HG03439 (cell line): Measurements from ENCODE around the gene MPHOSPH8.
"Not testable (repeated sequence)": the region's sequence is repeated elsewhere in the genome, so short reads cannot be mapped to it uniquely, and the experiment has no call there.

ENCODE experiments used
- ATAC-seq: cut with Tn5 transposase; IDR thresholded peaks from one replicate; pipeline ENCODE4 v1.9.1; 2021; ENCODE audit warnings: mild to moderate bottlenecking, moderate library complexity; ENCODE audit not compliant: unreplicated experiment

Gene MPHOSPH8

GRCh38 chr13:19632915-19633478 is 462 bp upstream of the MPHOSPH8 start:
- no peak for ATAC-seq

DNA sequence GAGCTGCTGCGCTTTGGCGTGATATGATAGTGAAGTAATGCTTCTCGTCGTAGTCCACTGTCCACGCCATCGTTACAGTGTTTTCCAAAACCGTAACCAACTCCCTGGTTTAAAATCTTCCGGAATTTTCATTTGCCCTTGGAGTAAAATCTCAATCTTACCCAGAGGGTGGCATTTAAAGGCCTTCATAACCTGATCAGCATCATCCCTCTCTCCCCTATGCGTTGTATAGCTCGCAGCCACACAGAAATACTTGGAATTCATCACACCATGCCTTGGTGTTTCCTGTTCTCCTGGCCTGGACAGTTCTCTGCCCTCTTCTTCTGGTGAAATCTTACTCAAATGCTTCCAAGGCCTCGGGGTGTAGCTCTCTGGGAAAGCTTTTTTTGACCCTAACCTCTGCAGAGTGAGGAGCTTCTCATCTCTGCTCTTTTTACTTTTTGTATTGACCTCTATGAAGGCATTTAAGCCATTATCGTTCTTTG is 839 bp downstream of the MPHOSPH8 start:
- ATAC-seq, result peak; percentile 2

- ATAC-seq, result not testable (repeated sequence)
Observed at GRCh38 chr13:19635926-19636325, 2.5 kb downstream of the MPHOSPH8 start.

- no peak for ATAC-seq
Observed at GRCh38 chr13:19643652-19644051, 10.2 kb downstream of the MPHOSPH8 start.

GRCh38 chr13:19645000-19645399 is 11.5 kb downstream of the MPHOSPH8 start:
- no peak for ATAC-seq

GRCh38 chr13:19646063-19646462 is 12.6 kb downstream of the MPHOSPH8 start:
- no peak for ATAC-seq

DNA sequence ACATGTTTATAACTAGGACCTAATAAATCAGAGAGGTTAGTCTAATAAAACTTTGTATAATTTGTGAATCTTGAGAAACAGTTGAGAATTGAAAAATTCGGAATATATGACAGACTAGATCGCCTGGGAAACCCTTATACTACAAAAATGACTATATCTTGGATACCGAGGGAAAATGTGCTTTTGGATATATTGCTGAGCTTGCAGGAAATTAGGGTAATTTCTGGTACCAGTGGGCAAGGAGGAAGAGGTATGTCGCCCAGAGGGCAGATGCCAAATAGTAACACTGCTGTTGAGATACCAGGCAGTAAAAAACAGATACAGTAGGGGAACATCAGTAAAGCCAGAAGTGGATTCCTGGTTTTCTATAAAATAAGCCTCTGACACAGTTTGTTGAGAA is 17.3 kb downstream of the MPHOSPH8 start:
- ATAC-seq, result no peak

- no peak for ATAC-seq
Observed at GRCh38 chr13:19657872-19658591, 24.6 kb downstream of the MPHOSPH8 start.

GRCh38 chr13:19658831-19659230 is 25.4 kb downstream of the MPHOSPH8 start:
- ATAC-seq, result no peak

GRCh38 chr13:19661126-19661525 is 27.7 kb downstream of the MPHOSPH8 start:
- no peak for ATAC-seq

- ATAC-seq, result no peak
Observed at GRCh38 chr13:19661561-19661960, 28.1 kb downstream of the MPHOSPH8 start.

DNA sequence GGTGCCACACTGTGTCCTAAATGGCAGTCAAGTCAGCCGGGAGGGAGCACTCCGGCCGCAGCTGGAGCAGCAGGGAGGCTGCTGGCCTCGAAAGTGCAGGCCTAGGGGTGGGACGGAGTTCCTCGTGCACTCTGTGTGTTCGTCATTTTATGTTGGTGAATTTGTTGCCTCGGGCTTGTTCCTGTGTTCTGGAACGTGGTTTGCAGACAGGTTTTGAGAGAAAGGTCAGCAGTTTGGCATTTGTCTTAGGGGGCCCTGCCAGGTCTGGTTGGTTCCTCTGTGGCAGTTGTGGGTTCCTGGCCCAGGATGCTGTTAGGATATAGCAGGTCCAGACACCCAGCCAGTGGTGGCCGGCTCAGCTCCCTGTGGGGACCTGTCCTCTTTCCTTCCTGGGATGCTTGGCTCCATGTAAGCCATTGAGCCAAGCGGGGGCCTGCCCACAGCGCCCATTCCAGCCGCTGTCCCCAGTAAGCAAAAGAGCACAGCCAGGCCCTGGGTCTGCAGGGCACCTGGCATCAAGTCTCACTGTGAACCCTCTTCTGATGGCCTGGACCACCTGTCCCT is 30.0 kb downstream of the MPHOSPH8 start:
- ATAC-seq, result no peak

- ATAC-seq, result no peak
Observed at GRCh38 chr13:19664481-19665230, 31.2 kb downstream of the MPHOSPH8 start.

GRCh38 chr13:19665427-19665859 is 32.0 kb downstream of the MPHOSPH8 start:
- no peak for ATAC-seq

DNA sequence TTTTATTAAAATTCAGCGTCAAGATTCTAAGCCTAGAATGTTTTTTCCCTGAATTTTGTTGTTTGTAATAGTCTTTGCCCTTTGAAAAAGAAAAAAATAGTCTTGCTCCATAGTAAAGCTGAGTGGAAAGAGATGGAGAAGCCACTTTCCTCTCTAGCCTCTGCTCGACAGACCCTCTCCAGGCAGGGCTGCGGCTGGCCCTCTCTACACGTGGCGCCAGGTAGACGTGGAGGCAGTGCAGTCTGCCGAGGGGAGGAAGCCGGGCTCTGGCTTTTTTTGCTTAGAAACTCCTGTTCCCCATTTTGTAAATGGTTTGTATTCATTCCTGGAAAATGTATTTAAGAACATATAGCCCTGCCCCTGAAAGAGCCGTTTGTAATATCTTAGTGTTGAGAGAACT is 35.3 kb downstream of the MPHOSPH8 start:
- ATAC-seq, result no peak

DNA sequence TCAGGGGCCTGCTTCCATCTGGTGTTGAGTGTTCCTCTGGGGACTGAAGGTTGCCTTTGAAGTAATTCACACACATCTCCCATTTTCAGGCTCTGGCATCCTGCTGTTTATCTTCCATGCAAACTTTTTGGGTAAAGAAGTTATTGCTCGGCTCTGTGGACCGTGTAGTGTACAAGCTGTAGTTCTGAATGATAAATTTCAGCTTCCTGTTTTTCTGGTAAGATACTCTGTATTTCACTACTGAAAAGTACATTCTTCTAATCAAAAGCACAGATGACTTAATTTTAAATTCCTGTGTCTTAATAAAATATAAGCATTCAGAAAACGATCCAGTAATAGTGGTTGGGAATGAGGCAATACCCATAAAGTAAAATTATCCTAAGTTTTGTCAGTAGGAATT is 36.7 kb downstream of the MPHOSPH8 start:
- no peak for ATAC-seq

GRCh38 chr13:19672990-19673389 is 39.5 kb downstream of the MPHOSPH8 start:
- ATAC-seq, result no peak

DNA sequence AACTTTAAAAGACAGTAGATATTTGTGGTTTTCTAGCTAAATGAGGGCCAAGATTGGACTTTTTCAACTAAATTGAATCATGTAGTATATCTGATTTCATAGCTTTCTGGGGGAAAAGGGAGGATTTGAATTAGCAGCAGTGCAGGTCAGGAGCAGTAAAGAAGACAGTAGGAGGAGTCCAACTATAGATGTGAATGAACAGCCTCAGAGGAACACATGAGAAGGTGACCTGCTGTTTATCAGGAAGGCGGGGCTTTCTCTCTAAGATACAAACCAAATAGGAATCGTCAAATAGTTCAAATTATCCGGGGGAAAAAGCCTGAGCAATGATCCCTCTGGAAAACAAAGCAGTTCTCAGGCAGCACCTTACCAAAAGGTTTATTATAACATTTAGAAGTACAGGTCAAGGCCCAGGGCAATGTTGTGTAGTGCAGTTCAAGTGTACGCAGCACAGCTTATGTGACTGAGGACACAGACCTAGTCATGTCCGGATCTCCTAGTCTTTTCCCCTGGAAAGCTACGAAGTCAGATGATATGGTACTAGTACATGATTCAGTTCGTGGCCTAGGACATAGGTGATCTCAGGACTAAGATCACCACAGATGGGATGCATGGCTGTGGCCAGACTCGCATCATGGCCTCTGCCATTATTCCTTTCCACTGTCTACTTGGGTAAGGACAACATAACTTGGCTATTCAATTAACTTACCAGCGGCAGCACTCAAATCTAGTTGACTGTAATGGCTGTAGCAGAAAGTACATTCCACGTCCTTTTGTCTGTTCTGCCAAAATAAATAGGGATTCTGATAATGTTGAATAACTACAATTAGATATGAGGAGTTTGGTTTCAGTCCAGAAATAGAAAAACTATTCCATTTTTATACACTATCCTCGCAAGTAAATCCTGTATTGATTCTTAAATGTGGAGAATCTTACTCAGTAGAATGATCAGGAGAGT is 40.3 kb downstream of the MPHOSPH8 start:
- no peak for ATAC-seq

DNA sequence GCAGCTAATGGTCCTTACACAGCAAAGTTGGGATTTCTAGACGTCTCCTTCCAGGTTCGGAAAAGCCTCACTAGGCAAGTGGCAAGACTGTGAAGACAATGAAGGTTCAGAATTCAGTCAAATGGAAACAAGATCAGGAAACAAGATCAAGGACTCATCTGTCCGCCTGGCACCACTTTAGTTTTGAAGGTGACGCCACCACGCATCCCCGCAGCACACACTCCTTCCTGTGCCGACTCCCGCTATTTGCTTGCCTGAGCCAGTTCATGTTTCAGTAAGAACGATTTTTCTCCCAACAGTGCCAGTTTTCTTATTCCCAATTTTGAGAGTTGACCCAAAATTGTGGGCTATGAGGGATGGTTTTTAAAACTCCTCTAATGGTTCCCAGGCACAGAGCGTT is 41.4 kb downstream of the MPHOSPH8 start:
- ATAC-seq, result no peak

GRCh38 chr13:19676168-19676567 is 42.7 kb downstream of the MPHOSPH8 start:
- ATAC-seq, result no peak
